ENCODE data around the gene FAM163A. TPM values are rescaled to one million over a fixed set of nuclear protein-coding genes. Genes with fewer than 3 reads are reported as not detected.

The FAM163A gene
- total and polyA plus RNA-seq, 8 donors = 0.06 to 0.28 (median 0.15) TPM; not detected in 3

- no peak for ATAC-seq
- no peaks in the 10 kb centered on the region for H3K36me3 ChIP-seq
- no peak for TF ChIP-seq CTCF (IDR thresholded peaks at IDR 0.05)
Observed at GRCh38 chr1:179750630-179751029, 7.5 kb downstream of the FAM163A start.

GRCh38 chr1:179753061-179753460, 10.0 kb downstream of the FAM163A start:
- TF ChIP-seq CTCF (IDR thresholded peaks at IDR 0.05) = no peak
- Histone ChIP-seq H3K4me3 (no peak overlapping the region), H3K27ac (no peak overlapping the region), H3K4me1 (no peaks in the 10 kb centered on the region), H3K27me3 (no peaks in the 10 kb centered on the region), H3K9me3 (no peaks in the 10 kb centered on the region), H3K36me3 (no peaks in the 10 kb centered on the region)
- no peak for FAIRE-seq
- no peak for DNase-seq
- intact Hi-C loops (cut with DNase I) = no loop called here
- no peak for ATAC-seq

More at GRCh38 chr1:179750630-179751029, 7.5 kb downstream of the FAM163A start:
- FAIRE-seq (no peak), DNase-seq (no peak)
- H3K27ac ChIP-seq = no peak overlapping the region
- no peak overlapping the region for H3K4me3 ChIP-seq
- no peaks in the 10 kb centered on the region for H3K27me3 ChIP-seq
- WGBS, 2 donors = 30 to 41% methylated on average over 1 of the region's 1 CpG
- intact Hi-C loops (cut with DNase I) = no loop called here
- H3K9me3 ChIP-seq = no peaks in the 10 kb centered on the region
- no peaks in the 10 kb centered on the region for H3K4me1 ChIP-seq

GRCh38 chr1:179754041-179754624, 11.0 kb downstream of the FAM163A start:
- DNase-seq = no peak
- 69 to 85% methylated on average over 4 of the region's 4 CpGs for WGBS, 2 donors
- Histone ChIP-seq H3K27ac (no peak overlapping the region), H3K4me1 (no peaks in the 10 kb centered on the region), H3K4me3 (no peak overlapping the region), H3K36me3 (no peaks in the 10 kb centered on the region), H3K27me3 (no peaks in the 10 kb centered on the region), H3K9me3 (no peaks in the 10 kb centered on the region)
- intact Hi-C loops (cut with DNase I) = no loop called here
- TF ChIP-seq CTCF (IDR thresholded peaks at IDR 0.05) = no peak
- no peak for ATAC-seq
- FAIRE-seq = no peak

GRCh38 chr1:179757933-179758332, 14.8 kb downstream of the FAM163A start:
- ATAC-seq = no peak
- DNase-seq = no peak
- Histone ChIP-seq H3K27me3 (no peaks in the 10 kb centered on the region), H3K36me3 (no peaks in the 10 kb centered on the region), H3K4me1 (peaks cover 0 to 5% (median 0%) of the 10 kb centered on the region in 3 donors), H3K9me3 (no peaks in the 10 kb centered on the region), H3K27ac (no peak overlapping the region), H3K4me3 (no peak overlapping the region)
- no peak for FAIRE-seq
- WGBS, 2 donors = 78 to 81% methylated on average over 4 of the region's 4 CpGs
- intact Hi-C loops (cut with DNase I) = no loop called here
- no peak for TF ChIP-seq CTCF (IDR thresholded peaks at IDR 0.05)

- TF ChIP-seq CTCF (IDR thresholded peaks at IDR 0.05) = no peak
- DNase-seq (no peak), FAIRE-seq (no peak), ATAC-seq (no peak)
- H3K27me3 ChIP-seq = no peaks in the 10 kb centered on the region
- 61 to 74% methylated on average over 2 of the region's 2 CpGs for WGBS, 2 donors
- H3K4me1 ChIP-seq = peaks cover 0 to 5% (median 0%) of the 10 kb centered on the region in 3 donors
- no peaks in the 10 kb centered on the region for H3K36me3 ChIP-seq
- intact Hi-C loops (cut with DNase I) = no loop called here
- H3K4me3 ChIP-seq = no peak overlapping the region
- no peaks in the 10 kb centered on the region for H3K9me3 ChIP-seq
- no peak overlapping the region for H3K27ac ChIP-seq
Observed at GRCh38 chr1:179760521-179760920, 17.4 kb downstream of the FAM163A start.

All from pancreas (tissue), 10 donors.